22Rv1 (cell line): Measurements from ENCODE around the gene PLA2R1.
"Not testable (repeated sequence)": the region's sequence is repeated elsewhere in the genome, so short reads cannot be mapped to it uniquely, and the experiment has no call there.

Experiments used
- H3K27ac ChIP-seq: fragments of 450-650 bp; 2 replicates; pipeline ENCODE4 v1.5.1; 2017
- CTCF ChIP-seq: fragments of 450-650 bp; IDR thresholded peaks from 2 replicates; pipeline ENCODE4 v1.5.1; 2017; ENCODE audit warnings: mild to moderate bottlenecking
- ZFX ChIP-seq: fragments of 450-650 bp; IDR thresholded peaks from 2 replicates; pipeline ENCODE4 v1.6.1; 2017; ENCODE audit warnings: antibody characterized with exemption, borderline replicate concordance

PLA2R1 gene

GRCh38 chr2:159982270-159982669 is 80.1 kb downstream of the PLA2R1 start:
- H3K27ac ChIP-seq = no peak overlapping the region
- TF ChIP-seq CTCF (no peak), ZFX (no peak)

DNA sequence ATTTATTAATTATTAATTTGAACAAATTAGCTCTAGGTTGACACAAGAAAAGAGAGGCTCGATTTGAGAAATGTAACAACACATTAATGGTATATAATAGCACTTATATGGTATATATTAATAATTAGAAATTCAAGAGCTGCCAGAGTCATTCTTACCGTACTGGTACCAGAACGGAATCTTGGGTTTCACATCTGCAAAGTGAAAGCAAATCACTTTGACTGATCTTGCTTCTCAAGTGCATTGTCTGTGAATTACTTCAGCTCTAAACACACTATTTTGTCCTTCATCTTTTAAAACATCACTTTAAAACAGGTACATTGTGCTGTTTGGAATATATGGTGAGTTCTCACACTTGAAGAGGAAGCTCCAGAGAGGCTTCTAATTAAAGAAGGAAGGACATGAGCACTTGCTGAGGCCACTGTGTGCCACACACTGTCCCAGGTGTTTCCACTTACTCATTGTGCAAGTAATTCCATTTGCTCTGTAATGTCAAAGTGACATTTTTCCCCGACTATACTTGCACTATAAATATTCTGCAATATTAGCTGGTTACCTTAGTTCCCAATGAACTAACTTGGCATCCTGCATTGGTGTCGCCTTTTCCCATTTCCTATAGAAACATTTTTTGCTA is 85.8 kb downstream of the PLA2R1 start:
- H3K27ac ChIP-seq = no peak overlapping the region
- TF ChIP-seq ZFX (no peak), CTCF (no peak)

DNA sequence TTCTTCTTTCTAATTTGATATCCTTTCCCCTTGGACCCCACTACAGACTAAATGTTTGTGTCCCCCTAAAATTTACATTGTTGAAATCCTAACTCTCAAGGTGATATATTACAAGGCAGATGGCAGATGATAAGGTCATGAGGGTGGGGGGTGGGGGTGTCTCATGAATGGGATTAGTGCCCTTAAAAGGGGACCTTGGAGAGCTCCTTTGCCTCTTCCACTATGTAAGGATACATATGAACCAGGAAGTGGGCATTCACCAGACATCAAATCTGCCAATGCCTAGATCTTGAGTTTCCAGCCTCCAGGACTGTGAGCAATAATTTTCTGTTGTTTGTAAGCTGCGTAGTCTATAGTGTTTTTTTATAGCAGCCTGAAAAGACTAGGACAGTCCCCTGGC is 89.1 kb downstream of the PLA2R1 start:
- no peak overlapping the region for H3K27ac ChIP-seq
- no peak for TF ChIP-seq ZFX
- TF ChIP-seq CTCF = no peak

DNA sequence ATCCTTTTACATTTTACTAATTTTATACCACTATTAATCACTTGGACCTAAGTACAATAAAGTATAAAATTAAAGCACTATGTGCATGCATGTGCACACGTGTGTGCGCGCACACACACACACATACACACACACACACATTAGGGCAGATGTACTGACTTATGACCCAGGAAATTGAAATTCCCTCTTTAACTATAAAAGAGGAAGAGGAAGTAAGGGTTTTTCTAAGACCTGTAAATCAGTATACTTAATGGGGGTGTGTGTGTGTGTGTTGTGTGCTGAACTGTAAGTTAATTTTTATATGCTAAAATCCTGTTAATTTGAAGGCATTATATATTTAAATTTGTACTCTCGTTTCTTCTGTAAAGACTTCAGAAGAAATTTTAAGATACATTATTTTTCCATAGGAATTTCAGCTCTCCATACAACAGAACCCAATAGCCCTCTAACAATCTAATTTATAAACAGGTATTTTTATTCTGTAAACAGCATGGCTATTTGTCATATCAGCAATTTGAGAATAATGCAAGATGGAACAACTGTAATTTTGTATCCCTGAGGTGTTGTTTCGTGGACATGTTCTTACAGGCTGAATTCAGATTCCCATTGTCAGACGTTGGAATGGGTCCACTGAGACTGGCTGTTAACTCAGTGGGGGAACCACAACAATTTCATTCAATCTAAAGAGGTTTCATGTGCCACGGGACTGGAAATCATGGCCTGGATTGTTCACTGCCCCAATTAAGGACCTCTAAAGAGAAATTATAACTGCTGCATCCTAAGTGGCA is 90.9 kb downstream of the PLA2R1 start:
- H3K27ac ChIP-seq = no peak overlapping the region
- TF ChIP-seq ZFX (no peak), CTCF (no peak)

DNA sequence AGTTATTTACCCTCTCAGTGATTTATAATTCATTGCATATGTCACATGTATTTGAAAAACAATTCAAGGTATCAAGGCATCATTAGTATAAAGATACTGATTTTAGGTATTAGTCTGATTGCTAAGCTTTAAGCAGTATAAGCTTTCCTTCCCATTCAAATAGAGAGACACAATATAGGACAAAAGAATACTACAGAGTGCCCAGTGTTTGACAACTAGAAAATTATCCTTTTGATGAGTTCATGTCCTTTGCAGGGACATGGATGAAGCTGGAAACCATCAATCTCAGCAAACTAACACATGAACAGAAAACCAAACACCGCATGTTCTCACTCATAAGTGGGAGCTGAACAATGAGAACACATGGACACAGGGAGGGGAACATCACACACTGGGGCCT is 91.9 kb downstream of the PLA2R1 start:
- not testable (repeated sequence) for H3K27ac ChIP-seq

DNA sequence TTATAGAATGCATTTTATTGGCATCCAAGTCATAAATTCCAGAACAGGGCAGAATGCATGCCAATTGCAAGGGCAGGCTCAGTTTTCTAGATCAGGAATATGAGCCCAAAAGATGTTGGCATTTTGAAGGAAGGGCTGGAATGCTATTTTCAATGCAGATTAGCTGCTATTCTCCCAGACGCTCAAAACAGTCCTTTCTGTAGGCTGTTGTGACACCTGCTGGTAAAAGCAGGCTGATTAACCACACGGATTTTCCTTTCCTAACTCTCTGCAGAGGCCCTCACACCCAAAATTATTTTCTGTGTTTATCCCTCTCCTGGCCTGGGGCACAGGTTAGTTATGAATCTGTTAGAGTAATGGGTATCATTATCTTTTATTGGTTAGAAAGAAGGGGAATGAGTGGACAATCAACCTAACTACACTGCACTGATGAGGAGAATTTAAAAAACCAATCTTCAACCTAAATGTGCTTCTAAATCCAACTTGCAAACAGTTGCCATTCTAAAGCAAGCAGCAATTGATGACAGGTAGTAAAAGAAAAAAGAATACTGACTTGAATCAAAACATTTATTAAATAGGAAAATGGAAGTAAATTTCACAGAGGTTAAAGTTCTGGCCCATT is 94.0 kb downstream of the PLA2R1 start:
- TF ChIP-seq CTCF = peak; percentile 42
- TF ChIP-seq ZFX = no peak
- H3K27ac ChIP-seq = no peak overlapping the region

DNA sequence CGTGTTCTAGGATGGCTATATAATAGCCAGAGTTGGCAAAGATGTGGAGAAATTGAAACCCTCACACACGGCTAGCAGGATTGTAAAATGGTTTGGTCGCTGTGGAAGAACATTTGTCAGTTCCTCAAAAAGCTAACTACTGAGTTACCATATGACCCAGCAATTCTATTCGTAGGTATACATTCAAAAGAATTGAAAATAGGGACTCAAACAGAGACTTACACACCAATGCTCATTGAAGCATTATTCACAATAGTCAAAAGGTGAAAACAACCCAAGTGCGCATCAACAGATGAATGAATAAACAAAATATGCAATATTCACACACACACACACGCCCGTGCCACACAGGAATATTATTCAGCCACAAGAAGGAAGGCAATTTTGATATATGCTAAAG is 98.7 kb downstream of the PLA2R1 start:
- TF ChIP-seq CTCF (no peak), ZFX (no peak)
- no peak overlapping the region for H3K27ac ChIP-seq

- H3K27ac ChIP-seq = not testable (repeated sequence)
Observed at GRCh38 chr2:159962513-159962912, 99.9 kb downstream of the PLA2R1 start.
